IPS DF 19.7 (cell line): ENCODE data around the gene TOR1B.

Experiments
- DNase-seq: peaks from one replicate; pipeline ENCODE4 v3.0.0-alpha.2; 2013; ENCODE audit warnings: low read depth, low spot score

TOR1B gene

GRCh38 chr9:129813661-129814060, 10.7 kb downstream of the TOR1B start:
- DNase-seq: no peak

GRCh38 chr9:129814432-129815223, 11.6 kb downstream of the TOR1B start:
- no peak for DNase-seq

GRCh38 chr9:129815278-129815677, 12.3 kb downstream of the TOR1B start:
- no peak for DNase-seq

- DNase-seq: no peak
Observed at GRCh38 chr9:129816501-129817435, 13.8 kb downstream of the TOR1B start.

- DNase-seq: no peak
Observed at GRCh38 chr9:129822898-129823541, 20.0 kb downstream of the TOR1B start.

GRCh38 chr9:129823542-129823934, 20.6 kb downstream of the TOR1B start:
- no peak for DNase-seq

- peak; percentile 87 for DNase-seq
Observed at GRCh38 chr9:129823935-129824601, 21.1 kb downstream of the TOR1B start, which contains the start of gene TOR1A. TSS of gene TOR1A (minus strand) at chr9:129824136. CDS start at chr9:129824085, 51 bp downstream.

- DNase-seq: no peak
Observed at GRCh38 chr9:129826344-129826743, 23.4 kb downstream of the TOR1B start.

- DNase-seq: no peak
Observed at GRCh38 chr9:129826759-129827158, 23.8 kb downstream of the TOR1B start.

GRCh38 chr9:129828051-129828450, 25.1 kb downstream of the TOR1B start:
- DNase-seq: no peak

GRCh38 chr9:129828969-129829368, 26.0 kb downstream of the TOR1B start:
- no peak for DNase-seq

GRCh38 chr9:129832982-129833381, 30.0 kb downstream of the TOR1B start:
- DNase-seq: no peak

- DNase-seq: no peak
Observed at GRCh38 chr9:129834489-129835127, 31.6 kb downstream of the TOR1B start.

- peak; percentile 47 for DNase-seq
Observed at GRCh38 chr9:129835128-129835859, 32.3 kb downstream of the TOR1B start, which contains the start of the genes C9orf78 and USP20. TSS of gene C9orf78 (minus strand) at chr9:129835275. CDS start at chr9:129835221, 54 bp downstream. TSS of gene USP20 (plus strand) at chr9:129835458. CDS start at chr9:129852556, 17,098 bp downstream.

GRCh38 chr9:129835860-129836223, 32.9 kb downstream of the TOR1B start:
- DNase-seq: no peak

- DNase-seq: no peak
Observed at GRCh38 chr9:129836311-129837007, 33.5 kb downstream of the TOR1B start.

GRCh38 chr9:129838707-129839259, 35.8 kb downstream of the TOR1B start:
- DNase-seq: no peak

GRCh38 chr9:129839324-129840023, 36.5 kb downstream of the TOR1B start:
- DNase-seq: no peak
